Tibial nerve (tissue), 3 donors: ENCODE measurements around the gene LTC4S.

Experiments used
- CTCF ChIP-seq, 5 experiments: fragments of 200-600 bp in 3 of 5; fragments of 450-650 bp in 2 of 5; sonication (generic) in 3 of 5; IDR thresholded peaks; one replicate each; pipeline ENCODE4 v1.5.1; 2016 to 2019; ENCODE audit warnings: antibody characterized with exemption in 5 of 5, mild to moderate bottlenecking in 3 of 5, moderate library complexity in 2 of 5
- POLR2A ChIP-seq, 2 donors: fragments of 450-650 bp; IDR thresholded peaks; one replicate each; pipeline ENCODE4 v1.6.1; 2017; ENCODE audit warnings: antibody characterized with exemption in 2 of 2, mild to moderate bottlenecking in 2 of 2, moderate library complexity in 2 of 2

GRCh38 chr5:179824745-179825112 is 30.9 kb downstream of the LTC4S start:
- no peak for TF ChIP-seq CTCF (IDR thresholded peaks at IDR 0.05)
- no peak for TF ChIP-seq POLR2A (IDR thresholded peaks at IDR 0.05)
